ACHN (cell line): Measurements from ENCODE around the gene TPST1.
"Not testable (repeated sequence)": the region's sequence is repeated elsewhere in the genome, so short reads cannot be mapped to it uniquely, and the experiment has no call there.

Source experiments
- DNase-seq: peaks from one replicate; pipeline ENCODE4 v3.0.0-alpha.2; 2015
- in situ Hi-C: cut with HindIII; loops from 2 replicates; pipeline ENCODE4 v1.10.0; 2017; ENCODE audit warnings: low sequenced_read_pairs, low pct_ligation_motif_present, low pct_unique_long_range_greater_than_20kb

Gene TPST1

GRCh38 chr7:66231326-66232216 is 26.4 kb downstream of the TPST1 start:
- DNase-seq, in situ Hi-C loops: not testable (repeated sequence)

GRCh38 chr7:66233638-66234037 is 28.5 kb downstream of the TPST1 start:
- DNase-seq, result no peak
- in situ Hi-C loops, result no loop called here

GRCh38 chr7:66236713-66237303 is 31.7 kb downstream of the TPST1 start:
- in situ Hi-C loops, result no loop called here

DNA sequence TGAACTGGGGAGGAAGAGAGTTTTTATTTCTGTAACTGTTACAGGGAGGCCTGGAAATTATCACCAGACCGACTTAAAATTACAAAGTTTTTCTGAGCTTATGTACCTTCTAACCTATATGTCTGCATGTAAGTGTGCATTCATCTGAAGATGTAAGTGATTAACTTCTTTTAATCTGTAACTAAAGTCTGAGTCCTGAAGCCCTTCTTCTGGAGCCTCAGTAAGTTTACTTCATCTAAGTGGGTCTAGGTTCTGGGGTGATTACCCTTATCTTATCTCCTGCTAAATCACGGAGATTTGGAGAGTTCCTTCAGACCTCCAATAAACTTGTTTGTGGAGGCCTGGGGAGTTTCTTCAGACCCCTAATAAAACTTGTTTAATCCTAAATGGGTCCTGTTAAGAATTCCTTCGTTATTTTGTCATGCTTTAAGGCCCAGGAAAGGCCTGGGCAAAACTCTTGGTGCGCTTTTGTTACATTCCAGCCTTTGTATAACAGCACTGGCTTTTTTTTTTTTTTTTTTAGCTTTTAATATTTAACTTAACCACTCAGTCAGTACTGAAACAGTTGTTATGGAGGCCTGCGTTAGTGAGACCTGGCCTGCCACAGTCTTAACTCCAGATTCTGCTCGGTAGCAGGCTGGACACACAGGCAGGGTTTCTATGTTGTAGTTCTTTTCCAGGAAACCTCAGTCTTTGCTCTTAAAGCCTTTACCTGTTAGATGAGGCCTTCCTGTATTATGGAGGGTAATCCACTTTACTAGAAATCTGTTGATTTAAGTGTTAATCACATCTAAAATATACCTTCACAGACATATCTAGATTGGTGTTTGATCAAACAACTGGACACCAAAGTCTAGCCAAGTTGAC is 33.0 kb downstream of the TPST1 start:
- DNase-seq, result peak; percentile 69
- in situ Hi-C loops, result no loop called here

More at GRCh38 chr7:66236713-66237303, 31.7 kb downstream of the TPST1 start:
- no peak for DNase-seq

DNA sequence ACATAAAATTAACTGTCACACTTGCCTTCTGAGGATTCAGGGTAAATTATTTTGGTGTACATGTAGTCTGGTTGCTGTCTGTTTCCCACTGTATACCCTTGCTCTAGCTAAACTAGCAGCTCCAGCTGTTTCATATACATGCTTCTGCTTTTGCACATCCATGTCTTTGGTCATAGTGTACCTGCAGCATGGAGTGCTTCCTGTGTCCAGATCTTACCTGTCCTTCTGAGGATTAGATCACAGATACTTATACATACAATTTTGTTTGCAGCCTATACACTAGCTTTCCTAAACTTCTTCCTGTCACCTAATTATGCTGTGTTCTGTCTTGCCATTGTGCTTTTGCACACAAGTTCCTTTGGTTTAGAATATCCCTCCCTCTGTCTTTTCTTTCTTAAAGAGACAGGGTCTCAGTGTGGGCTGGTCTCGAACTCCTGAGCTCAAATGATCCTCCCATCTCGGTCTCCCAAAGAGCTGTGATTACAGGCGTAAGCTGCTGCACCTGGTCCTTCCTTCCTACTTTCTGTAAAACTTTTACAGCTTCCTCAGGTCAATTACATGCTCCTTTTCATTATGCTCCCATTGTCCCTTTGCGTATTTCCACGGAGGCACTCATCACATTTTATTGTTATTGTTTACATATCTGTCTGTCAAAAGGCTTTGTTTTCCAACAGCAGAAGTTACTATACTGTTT is 33.8 kb downstream of the TPST1 start:
- DNase-seq, result peak; percentile 15
- in situ Hi-C loops, result no loop called here

DNA sequence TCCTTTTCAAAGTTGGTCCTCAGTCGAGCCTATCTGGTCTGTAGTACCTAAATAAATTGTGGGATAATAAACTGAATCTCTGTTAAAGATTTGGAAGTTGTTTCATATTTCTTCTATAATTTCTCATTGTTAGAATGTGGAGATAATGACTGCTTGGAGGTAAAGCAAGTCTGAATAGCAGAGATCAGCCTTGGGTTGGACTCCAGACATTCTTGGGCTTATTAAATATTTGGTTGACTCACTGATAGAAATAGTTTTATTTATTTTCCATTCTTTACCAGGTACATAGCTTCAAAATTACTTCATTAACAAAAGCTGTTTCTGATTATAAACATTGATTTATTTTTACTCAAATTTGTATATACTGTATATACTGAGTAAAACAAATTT is 34.3 kb downstream of the TPST1 start:
- in situ Hi-C loops, result no loop called here
- DNase-seq, result no peak

- DNase-seq, result no peak
- in situ Hi-C loops, result no loop called here
These were observed 39.9 kb downstream of the TPST1 start for GRCh38 chr7:66245008-66245407.

- DNase-seq, result no peak
- in situ Hi-C loops, result no loop called here
These were observed 41.5 kb downstream of the TPST1 start for GRCh38 chr7:66246554-66247171.

DNA sequence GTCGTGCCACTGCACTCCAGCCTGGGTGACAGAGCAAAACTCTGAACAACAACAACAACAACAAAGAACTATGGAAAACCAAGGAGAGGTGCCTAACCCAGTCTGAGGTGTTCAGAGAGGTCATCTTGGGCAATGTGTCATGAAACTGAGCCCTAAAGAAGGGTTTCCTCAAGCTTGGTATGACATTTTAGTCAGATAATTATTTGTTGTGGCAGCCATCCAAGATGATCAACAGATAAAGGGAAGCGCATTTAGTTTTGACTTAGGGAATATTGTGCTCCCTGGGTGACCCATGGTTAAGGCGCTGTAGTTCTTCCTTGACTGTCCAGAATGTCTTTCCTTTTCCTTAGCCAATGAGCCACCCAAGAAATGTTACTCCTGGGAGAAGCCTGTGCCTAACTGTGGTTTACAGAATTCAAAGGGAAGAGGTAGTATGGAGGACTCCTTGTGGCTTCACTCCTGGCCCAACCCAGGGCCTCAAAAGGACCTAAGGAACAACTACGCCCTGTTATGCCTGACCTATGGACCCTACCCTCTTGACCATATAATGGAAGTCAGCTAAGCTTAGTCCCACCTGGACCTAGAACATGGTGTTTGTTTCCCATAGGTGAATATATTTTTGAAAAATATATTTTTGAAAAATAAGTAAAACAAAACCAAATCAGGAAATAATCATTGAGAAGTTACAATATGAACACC is 42.4 kb downstream of the TPST1 start:
- DNase-seq, result no peak
- in situ Hi-C loops, result no loop called here

DNA sequence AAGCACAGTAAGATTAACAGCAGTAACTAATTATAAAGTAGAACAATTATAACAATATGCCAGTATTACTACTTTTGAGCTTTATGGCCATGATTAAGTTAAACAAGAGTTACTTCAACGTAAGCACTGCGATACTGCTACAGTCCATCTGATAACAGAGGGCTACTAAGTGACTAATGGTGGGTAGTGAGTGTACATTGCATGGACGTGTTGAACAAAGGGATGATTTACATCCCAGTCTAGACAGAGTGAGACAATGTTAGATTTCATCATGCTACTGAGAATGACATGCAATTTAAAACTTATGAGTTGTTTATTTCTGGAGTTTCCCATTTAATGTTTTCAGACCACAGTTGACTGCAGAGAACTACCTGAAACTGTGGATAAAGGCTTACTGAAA is 45.6 kb downstream of the TPST1 start:
- no peak for DNase-seq
- in situ Hi-C loops, result no loop called here

DNA sequence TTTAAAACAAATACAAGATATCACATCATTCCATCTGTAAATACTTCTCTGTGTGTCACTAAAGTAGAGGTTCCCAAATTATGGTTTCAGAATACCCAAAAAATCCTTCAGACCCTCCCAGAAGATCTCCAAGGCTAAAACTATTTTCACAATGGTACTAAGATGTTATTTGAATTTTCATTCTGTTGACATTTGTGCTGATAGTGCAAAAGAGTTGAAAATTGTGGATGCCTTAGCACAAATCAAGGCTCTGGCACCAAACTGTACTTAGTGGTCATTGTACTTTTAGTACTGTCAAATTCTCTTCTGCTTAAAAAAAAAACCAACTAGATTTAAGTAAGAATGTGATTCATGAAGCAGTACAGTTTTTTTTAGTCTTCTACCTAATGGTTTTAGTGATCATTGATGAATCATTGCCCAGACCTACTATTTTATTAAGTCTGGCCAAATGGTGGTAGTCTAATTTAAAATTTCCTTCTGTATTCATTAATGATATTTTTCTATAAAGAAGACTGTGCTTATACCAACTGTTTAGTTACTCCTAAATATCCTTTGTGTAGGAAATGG is 50.5 kb downstream of the TPST1 start:
- no peak for DNase-seq
- in situ Hi-C loops, result no loop called here

DNA sequence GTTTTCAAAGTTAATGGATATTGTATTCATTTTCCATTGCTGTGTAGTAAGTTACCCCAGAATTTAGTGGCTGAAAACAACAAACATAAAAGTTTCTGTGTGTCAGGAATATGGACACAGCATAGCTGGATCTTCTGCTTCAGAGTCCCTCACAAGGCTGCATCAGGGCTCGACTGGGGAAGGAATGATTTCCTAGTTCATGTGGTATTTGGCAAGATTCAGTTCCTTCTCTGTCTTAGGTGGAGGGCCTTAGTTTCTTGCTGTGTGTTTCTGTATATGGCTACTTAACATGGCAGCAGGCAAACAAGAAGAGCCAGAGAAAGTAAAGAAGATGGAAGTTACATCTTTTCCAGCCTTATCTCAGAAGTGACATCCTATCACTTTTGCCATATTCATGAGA is 51.1 kb downstream of the TPST1 start:
- no peak for DNase-seq
- in situ Hi-C loops, result no loop called here

DNA sequence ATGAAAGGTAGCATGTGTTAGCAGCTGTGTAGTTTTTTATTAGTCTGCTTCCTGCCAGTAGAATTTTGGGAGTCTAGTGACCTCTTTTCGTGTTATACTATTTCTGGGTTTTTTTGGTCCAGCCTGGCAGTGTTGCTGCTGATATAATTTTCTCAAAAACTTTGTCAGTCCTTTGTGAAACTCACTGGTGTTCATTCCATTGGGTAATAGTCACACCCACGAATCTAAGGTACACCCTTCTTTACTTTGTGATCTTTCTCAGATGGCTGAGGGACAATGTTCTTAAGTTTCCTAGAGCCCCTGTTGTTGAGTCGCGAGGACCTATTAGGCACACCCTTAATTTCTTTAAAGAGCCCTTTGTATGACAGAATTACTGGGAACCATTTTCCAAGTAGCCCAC is 52.3 kb downstream of the TPST1 start:
- DNase-seq, result no peak
- in situ Hi-C loops, result no loop called here

DNA sequence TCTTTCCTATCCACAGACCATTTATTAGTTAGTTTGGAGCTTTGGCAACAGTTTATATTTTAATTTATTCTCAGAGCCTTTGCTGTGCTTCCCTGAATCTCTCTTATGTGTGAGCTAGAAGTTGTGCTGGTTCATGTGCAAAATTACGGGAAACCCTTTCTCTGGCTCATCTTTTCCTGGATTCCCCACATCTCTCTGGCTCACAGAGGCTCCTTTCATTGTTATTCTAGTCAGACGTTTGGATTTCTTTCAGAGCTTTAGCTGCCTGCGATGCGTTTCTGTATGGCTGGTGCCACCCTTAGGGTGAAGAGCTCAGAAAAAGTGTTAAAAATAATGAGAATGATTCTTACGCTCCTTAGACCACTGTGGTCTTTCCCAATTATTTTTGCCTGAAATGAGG is 53.3 kb downstream of the TPST1 start:
- in situ Hi-C loops, result no loop called here
- no peak for DNase-seq

- DNase-seq, result peak; percentile 68
- in situ Hi-C loops, result no loop called here
These were observed 56.8 kb downstream of the TPST1 start for GRCh38 chr7:66261941-66262340.

- no peak for DNase-seq
- in situ Hi-C loops, result no loop called here
These were observed 58.8 kb downstream of the TPST1 start for GRCh38 chr7:66263936-66264335.

- DNase-seq, result peak; percentile 64
- in situ Hi-C loops, result no loop called here
These were observed 60.4 kb downstream of the TPST1 start for GRCh38 chr7:66265566-66265965.
